ENCODE measurements around the gene SLC4A1.

SLC4A1 gene

DNA sequence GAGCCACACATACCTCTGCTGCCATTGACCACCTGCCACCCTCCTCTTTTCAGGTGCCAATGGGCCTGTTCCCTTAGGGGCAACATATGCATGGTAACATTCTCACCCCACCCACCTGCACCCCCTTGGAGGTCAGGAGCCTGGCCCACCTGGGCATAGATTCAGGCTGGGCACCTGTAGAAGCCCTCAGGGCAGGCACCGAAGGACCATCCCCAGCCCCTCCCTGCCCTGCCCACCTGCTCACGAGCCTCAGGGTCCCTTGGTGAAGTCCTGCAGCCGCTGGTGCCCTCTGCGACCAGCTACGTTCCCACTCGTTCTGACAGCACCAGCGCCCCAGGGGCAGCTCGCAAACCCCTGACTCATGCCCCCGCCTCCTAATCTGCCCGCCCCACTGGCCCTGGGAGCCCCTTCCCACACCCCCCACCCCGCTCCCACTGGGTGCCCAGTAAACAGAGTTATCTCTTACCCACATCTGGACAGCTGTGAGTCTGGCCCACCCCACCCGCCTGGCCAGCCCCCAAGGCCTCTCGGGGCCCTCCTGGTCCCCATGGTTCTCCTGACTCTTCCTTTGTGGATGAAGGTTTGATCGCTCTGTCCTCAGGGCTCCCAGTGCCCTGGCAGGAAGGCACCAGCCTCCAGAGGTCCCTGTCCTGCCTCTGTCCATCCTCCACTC is at the start of gene SLC4A1:
SLC4A1 (minus strand) TSS at position 318 of the 673 bp plus-strand sequence. CDS start 5,269 bp downstream, outside the sequence.
- TF ChIP-seq, protein P1, sequence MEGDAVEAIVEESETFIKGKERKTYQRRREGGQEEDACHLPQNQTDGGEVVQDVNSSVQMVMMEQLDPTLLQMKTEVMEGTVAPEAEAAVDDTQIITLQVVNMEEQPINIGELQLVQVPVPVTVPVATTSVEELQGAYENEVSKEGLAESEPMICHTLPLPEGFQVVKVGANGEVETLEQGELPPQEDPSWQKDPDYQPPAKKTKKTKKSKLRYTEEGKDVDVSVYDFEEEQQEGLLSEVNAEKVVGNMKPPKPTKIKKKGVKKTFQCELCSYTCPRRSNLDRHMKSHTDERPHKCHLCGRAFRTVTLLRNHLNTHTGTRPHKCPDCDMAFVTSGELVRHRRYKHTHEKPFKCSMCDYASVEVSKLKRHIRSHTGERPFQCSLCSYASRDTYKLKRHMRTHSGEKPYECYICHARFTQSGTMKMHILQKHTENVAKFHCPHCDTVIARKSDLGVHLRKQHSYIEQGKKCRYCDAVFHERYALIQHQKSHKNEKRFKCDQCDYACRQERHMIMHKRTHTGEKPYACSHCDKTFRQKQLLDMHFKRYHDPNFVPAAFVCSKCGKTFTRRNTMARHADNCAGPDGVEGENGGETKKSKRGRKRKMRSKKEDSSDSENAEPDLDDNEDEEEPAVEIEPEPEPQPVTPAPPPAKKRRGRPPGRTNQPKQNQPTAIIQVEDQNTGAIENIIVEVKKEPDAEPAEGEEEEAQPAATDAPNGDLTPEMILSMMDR (IDR thresholded peaks at IDR 0.05; ENCODE audit: borderline replicate concordance, insufficient read depth, low read depth, low read length) = no peak
- no peak within 1 kb of the TSS for H3K4me3 ChIP-seq (ENCODE audit: low read depth, low read length)

DNA sequence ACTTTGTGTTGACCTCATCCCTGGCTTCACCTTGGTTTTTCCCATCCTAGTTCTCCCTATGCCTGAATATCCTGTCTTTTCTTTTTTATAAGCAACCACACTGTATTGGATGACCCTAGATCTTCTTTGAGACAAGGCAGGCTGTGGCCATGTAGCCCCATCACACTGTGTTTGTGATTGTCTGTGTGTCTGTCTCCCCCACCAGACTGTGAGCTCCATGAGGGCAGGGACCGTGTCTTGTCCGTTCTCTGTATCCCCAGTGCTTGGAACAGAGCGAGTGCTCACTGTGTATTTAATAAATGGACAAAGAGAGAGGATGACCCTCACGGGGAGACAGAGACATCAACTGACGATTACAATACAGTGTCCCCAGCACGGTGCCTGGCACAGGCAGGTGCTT is 49.6 kb upstream of the SLC4A1 start:
- no peak overlapping the region for H3K4me3 ChIP-seq (ENCODE audit: low read depth, low read length)
- TF ChIP-seq, protein P1 (IDR thresholded peaks at IDR 0.05; ENCODE audit: borderline replicate concordance, insufficient read depth, low read depth, low read length) = no peak

DNA sequence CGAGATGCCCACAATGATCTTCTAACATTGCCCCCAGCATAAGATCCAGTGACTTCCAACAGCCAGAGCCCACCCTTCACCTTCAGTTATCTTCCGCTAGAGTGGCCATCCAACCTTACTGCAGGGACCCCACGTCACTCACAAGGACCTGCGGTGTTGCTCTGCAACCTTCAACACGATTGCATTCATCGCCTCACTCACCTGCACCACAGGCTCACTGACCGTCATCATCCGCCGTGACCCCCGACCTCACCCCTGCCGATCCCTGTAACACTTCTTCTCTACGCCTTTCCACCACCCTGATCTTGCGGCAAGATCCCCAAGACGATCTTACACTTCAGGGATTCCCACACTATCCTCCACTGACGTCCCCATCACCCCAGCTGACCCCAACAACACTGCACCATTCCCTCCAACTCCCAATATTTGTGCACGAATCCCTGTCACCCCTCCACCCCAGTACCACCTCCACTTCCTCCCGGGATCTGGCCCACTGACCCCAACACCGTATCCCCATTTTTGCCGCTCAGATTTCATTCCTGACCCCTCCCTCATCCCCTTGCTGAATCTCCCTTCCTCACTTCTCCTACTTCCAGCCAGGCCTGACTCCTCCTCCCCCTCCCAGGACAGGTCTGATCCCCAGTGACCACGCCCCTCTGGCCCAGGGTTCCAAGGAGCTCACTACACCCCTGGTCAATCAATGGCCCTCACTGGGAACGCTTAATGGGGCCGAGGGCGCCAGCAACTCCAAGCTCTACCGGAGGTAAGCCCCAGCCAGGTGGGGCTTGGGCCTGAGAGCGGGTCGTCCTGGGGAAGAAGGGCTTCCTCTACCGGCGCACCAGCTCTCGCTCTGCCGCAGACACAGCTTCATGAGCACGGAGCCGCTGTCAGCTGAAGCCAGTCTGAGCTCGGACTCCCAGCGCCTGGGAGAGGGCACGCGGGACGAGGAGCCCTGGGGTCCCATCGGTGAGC is 48.1 kb upstream of the SLC4A1 start:
- no peak overlapping the region for H3K4me3 ChIP-seq (ENCODE audit: low read depth, low read length)
- TF ChIP-seq, protein P1 (IDR thresholded peaks at IDR 0.05; ENCODE audit: borderline replicate concordance, insufficient read depth, low read depth, low read length) = no peak

DNA sequence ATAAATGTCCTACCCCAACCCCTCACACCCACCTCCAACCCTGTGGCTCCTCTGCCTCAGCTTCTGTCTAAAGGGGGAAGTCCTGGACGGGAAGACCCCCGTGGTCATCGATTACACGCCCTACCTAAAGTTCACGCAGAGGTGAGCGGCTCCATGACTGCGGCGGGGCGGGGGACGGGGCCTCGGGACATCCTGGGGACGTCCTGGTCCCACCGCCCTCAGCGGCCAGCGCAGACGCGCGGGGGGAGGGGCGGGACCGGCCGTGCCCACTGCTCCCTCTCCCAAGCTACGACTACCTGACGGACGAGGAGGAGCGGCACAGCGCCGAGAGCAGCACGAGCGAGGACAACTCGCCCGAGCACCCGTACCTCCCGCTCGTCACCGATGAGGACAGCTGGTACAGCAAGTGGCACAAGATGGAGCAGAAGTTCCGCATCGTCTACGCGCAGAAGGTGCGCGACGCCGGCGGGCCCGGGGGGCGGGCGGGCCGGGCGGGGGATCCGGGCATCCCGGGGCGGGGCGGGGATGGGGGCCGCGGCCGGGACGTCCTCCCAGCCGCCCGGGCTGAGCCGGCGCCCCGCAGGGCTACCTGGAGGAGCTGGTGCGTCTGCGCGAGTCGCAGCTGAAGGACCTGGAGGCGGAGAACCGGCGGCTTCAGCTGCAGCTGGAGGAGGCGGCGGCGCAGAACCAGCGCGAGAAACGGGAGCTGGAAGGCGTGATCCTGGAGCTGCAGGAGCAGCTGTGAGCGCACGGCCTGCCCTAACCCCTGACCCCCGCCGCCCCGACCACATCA is 47.1 kb upstream of the SLC4A1 start:
- TF ChIP-seq, protein P1 (IDR thresholded peaks at IDR 0.05; ENCODE audit: borderline replicate concordance, insufficient read depth, low read depth, low read length) = no peak
- peak overlapping the region; percentile 46 for H3K4me3 ChIP-seq (ENCODE audit: low read depth, low read length)

DNA sequence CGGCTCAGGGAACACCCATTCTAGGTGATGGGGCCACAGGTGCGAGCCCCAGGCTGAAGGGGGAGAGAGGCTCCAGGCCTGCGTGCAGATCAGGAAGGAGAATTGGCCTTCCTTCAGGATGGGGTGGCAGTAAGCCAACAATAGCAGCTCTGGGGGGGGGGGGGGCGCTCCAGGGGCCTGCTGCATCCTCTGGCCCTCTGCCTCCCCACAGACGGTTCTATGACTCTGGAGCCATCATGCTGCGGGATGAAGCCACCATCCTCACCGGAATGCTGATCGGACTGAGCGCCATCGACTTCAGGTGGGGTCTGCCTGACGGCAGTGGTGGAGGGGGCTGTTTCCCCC is 46.6 kb upstream of the SLC4A1 start:
- TF ChIP-seq, protein P1 (IDR thresholded peaks at IDR 0.05; ENCODE audit: borderline replicate concordance, insufficient read depth, low read depth, low read length) = no peak
- H3K4me3 ChIP-seq (ENCODE audit: low read depth, low read length) = no peak overlapping the region

DNA sequence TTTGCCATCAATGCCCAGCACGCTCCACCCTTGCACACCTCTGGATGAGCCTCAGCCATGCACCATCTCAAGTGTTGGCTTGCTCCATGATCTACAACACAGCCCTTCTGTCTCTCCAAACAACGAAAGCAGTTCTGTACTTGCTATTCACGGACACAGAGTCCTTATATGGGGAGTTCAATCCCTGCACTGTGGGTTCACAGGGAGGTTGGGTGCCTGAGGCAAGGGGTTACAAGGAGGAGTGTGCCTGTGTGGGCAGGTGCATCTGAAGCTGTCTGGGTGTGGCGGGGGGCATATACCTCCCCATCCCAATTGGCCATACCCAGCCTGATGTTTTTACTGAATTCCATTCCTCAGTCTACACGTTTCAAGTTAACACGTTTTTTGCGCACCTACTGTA is 46.1 kb upstream of the SLC4A1 start:
- no peak overlapping the region for H3K4me3 ChIP-seq (ENCODE audit: low read depth, low read length)
- TF ChIP-seq, protein P1 (IDR thresholded peaks at IDR 0.05; ENCODE audit: borderline replicate concordance, insufficient read depth, low read depth, low read length) = no peak

Measured in GM12875 (cell line).